Heart left ventricle (tissue), 16 donors: ENCODE measurements around the gene TALDO1. TPM values are rescaled to one million over a fixed set of nuclear protein-coding genes. Genes with fewer than 3 reads are reported as not detected.

ENCODE experiments used
- ATAC-seq, 4 donors: fragments of 200-7000 bp; cut with Tn5 transposase; one replicate each; pipeline ENCODE4 v1.9.1; 2020 to 2022; ENCODE audit warnings: moderate library complexity in 4 of 4, mild to moderate bottlenecking in 3 of 4, moderate number of reproducible peaks in 1 of 4
- DNase-seq, 5 donors: peaks; one replicate each; pipeline ENCODE4 v3.0.0-alpha.2; 2020
- H3K27ac ChIP-seq, 12 donors: fragments of 200-600 bp; sonication (generic) in 4 of 12; one replicate each; pipeline versions ENCODE4 v1.5.0 to v1.8.0; 2016 to 2022; ENCODE audit warnings: mild to moderate bottlenecking in 2 of 12
- H3K27me3 ChIP-seq, 9 donors: fragments of 200-600 bp; sonication (generic) in 2 of 9; one replicate each; pipeline versions ENCODE4 v1.5.1 to v1.8.0; 2016 to 2022; ENCODE audit warnings: mild to moderate bottlenecking in 3 of 9
- H3K36me3 ChIP-seq, 9 donors: fragments of 200-600 bp; sonication (generic) in 2 of 9; one replicate each; pipeline versions ENCODE4 v1.5.0 to v1.8.0; 2018 to 2022; ENCODE audit warnings: mild to moderate bottlenecking in 2 of 9
- H3K4me1 ChIP-seq, 12 donors: fragments of 200-600 bp; sonication (generic) in 4 of 12; one replicate each; pipeline versions ENCODE4 v1.5.0 to v1.8.0; 2016 to 2022; ENCODE audit warnings: mild to moderate bottlenecking in 3 of 12
- H3K4me3 ChIP-seq, 12 donors: fragments of 200-600 bp; sonication (generic) in 4 of 12; one replicate each; pipeline versions ENCODE4 v1.5.0 to v1.8.0; 2017 to 2022; ENCODE audit warnings: mild to moderate bottlenecking in 9 of 12, moderate library complexity in 4 of 12
- H3K9me3 ChIP-seq, 12 donors: fragments of 200-600 bp; sonication (generic) in 4 of 12; one replicate each; pipeline versions ENCODE4 v1.5.0 to v1.8.0; 2016 to 2022; ENCODE audit warnings: mild to moderate bottlenecking in 1 of 12
- POLR2A ChIP-seq, 2 donors: fragments of 450-650 bp; IDR thresholded peaks; one replicate each; pipeline ENCODE4 v1.6.1; 2017; ENCODE audit warnings: antibody characterized with exemption in 2 of 2, mild to moderate bottlenecking in 2 of 2, moderate library complexity in 2 of 2
- WGBS, 4 donors: extraction: QIAGEN DNeasy Blood & Tissue Kit in 2 of 4; methylation state at CpG; one replicate each; pipeline versions ENCODE4 v1.1.5 to v1.1.7; 2013 to 2018; 5-methylcytosine and 5-hydroxymethylcytosine counted together
- intact Hi-C, 10 donors: fragments of 100-400 bp; cut with DNase I; formaldehyde crosslinking; loops; one replicate each; pipeline versions ENCODE4 v1.11.1 to v1.14.2; 2022
- polyA plus RNA-seq, 2 donors: library from polyadenylated mRNA; stranded (reverse); fragments of 200-250 nt; gene quantifications; one replicate each; pipeline ENCODE4 v1.2.3, GENCODE V29; 2013
- total RNA-seq, 9 donors: library from RNA; depleted of rRNA in 2 of 9; stranded (reverse); fragments of >200 nt in 2 of 9; fragmentation: NEBNext Ultra II Directional in 3 of 9; extraction: Animal tissue kit (Norgen Biotek cat#: 25700) in 3 of 9; gene quantifications; one replicate each; pipeline versions ENCODE4 v1.1.0 to v1.2.4, GENCODE V29; 2016 to 2023
- TF ChIP-seq, protein P1 (sequence below), 12 donors: fragments of 200-600 bp; sonication (generic) in 4 of 12; IDR thresholded peaks; one replicate each; pipeline versions ENCODE4 v1.5.0 to v1.8.0; 2018 to 2022; ENCODE audit warnings: antibody characterized with exemption in 12 of 12, mild to moderate bottlenecking in 5 of 12
- donor health status: ischemic (EF 13 %, LVEDD 7.1; RV severe dilation, severe dysfunction).
- donor health status: healthy with polysubstance abuse.
- donor health status: DM: no; HTN: yes; CAD: no.
- donor health status: DM: no; HTN: no; CAD: no.
- donor health status: ischemic (EF 25% LVEDD 6.9; RV normal size, moderate dysfunction).
- donor health status: ischemic (EF 25% LVEDD 5.7; RV mildly dilated, moderate dysfunction).
- donor health status: healthy.
- donor health status: DM: yes; HTN: yes; CAD: no.
- donor health status: ischemic (EF 35%, LVEDD 5.7; RV mildly dilated, moderate dysfunction).
- donor health status: nonischemic (EF 11% LVEDD 7.7; RV severe dilation, severe dysfunction).
- donor health status: DM: yes; HTN: yes; CAD: no.
- donor health status: PGD.
- donor health status: ischemic (EF 29% LVEDD 5.4; RV normal size, mild dysfunction).
- donor health status: nonischemic (EF 23%, LVEDD 6.1; RV moderate dilation, normal function).

The TALDO1 gene
- total and polyA plus RNA-seq, 11 donors: 66.9 to 145 (median 105) TPM

DNA sequence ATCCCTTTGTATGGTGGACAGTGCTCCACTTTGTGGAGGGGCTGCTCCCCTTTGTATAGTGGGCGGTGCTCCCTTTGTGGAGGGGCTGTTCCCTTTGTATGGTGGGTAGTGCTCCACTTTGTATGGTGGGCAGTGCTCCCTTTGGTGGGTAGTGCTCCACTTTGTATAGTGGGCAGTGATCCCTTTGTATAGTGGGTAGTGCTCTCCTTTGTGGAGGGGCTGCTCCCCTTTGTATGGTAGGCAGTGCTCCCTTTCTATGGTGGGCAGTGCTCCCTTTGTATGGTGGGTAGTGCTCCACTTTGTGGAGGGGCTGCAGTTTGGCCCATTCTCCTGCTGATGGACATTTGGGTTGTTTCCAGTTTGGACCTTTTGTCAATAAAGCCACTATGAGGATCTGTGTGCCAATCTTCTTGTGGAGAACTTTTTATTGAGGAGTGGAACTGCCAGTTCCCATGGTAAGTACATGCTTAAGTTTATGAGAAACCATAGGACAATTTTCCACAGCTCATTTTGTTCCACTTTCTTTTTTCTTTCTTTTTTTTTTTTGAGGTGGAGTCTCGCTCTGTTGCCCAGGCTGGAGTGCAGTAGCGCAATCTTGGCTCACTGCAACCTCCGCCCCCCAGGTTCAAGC is 4.6 kb upstream of the TALDO1 start:
- no peaks in the 10 kb centered on the region for H3K9me3 ChIP-seq
- no peak for TF ChIP-seq POLR2A (IDR thresholded peaks at IDR 0.05)
- TF ChIP-seq, protein P1, sequence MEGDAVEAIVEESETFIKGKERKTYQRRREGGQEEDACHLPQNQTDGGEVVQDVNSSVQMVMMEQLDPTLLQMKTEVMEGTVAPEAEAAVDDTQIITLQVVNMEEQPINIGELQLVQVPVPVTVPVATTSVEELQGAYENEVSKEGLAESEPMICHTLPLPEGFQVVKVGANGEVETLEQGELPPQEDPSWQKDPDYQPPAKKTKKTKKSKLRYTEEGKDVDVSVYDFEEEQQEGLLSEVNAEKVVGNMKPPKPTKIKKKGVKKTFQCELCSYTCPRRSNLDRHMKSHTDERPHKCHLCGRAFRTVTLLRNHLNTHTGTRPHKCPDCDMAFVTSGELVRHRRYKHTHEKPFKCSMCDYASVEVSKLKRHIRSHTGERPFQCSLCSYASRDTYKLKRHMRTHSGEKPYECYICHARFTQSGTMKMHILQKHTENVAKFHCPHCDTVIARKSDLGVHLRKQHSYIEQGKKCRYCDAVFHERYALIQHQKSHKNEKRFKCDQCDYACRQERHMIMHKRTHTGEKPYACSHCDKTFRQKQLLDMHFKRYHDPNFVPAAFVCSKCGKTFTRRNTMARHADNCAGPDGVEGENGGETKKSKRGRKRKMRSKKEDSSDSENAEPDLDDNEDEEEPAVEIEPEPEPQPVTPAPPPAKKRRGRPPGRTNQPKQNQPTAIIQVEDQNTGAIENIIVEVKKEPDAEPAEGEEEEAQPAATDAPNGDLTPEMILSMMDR (IDR thresholded peaks at IDR 0.05): no peak
- WGBS, 4 donors: 95 to 99% (median 97%) methylated on average over 4 of the region's 4 CpGs
- ATAC-seq (no peak), DNase-seq (no peak)
- intact Hi-C loops: no loop called here
- H3K27me3 ChIP-seq: no peaks in the 10 kb centered on the region
- no peak overlapping the region for H3K27ac ChIP-seq
- no peaks in the 10 kb centered on the region for H3K36me3 ChIP-seq
- no peak overlapping the region for H3K4me3 ChIP-seq
- H3K4me1 ChIP-seq: peaks cover 0 to 15% (median 5%) of the 10 kb centered on the region in 12 donors

DNA sequence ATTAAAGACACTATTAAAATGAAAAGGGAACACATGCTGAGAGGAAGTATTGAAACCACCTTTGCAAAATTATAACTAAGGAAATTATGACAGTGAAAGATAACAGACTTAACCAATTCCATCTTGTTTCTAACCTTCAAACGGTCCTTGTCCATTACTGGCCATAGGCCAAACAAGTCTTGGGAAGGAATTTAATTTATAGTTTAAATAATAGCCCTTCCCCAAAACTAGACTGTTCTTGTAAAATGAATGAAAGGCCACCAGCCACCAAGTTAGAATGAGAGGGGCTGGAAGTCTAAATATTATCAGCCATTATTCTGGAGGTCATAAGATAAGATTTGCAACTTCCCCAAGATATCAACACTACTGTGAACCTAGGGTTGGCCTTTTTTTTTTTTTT is 1.8 kb upstream of the TALDO1 start:
- no peak for TF ChIP-seq POLR2A (IDR thresholded peaks at IDR 0.05)
- TF ChIP-seq, protein P1 (IDR thresholded peaks at IDR 0.05): no peak
- Histone ChIP-seq H3K27ac (no peak overlapping the region), H3K36me3 (no peaks in the 10 kb centered on the region), H3K4me1 (peaks cover 6 to 31% (median 16%) of the 10 kb centered on the region in 12 donors), H3K4me3 (no peak overlapping the region), H3K9me3 (no peaks in the 10 kb centered on the region), H3K27me3 (no peaks in the 10 kb centered on the region)
- ATAC-seq (no peak), DNase-seq (no peak)
- intact Hi-C loops: no loop called here
- WGBS, 4 donors: 37 to 45% (median 40%) methylated on average over 1 of the region's 1 CpG

DNA sequence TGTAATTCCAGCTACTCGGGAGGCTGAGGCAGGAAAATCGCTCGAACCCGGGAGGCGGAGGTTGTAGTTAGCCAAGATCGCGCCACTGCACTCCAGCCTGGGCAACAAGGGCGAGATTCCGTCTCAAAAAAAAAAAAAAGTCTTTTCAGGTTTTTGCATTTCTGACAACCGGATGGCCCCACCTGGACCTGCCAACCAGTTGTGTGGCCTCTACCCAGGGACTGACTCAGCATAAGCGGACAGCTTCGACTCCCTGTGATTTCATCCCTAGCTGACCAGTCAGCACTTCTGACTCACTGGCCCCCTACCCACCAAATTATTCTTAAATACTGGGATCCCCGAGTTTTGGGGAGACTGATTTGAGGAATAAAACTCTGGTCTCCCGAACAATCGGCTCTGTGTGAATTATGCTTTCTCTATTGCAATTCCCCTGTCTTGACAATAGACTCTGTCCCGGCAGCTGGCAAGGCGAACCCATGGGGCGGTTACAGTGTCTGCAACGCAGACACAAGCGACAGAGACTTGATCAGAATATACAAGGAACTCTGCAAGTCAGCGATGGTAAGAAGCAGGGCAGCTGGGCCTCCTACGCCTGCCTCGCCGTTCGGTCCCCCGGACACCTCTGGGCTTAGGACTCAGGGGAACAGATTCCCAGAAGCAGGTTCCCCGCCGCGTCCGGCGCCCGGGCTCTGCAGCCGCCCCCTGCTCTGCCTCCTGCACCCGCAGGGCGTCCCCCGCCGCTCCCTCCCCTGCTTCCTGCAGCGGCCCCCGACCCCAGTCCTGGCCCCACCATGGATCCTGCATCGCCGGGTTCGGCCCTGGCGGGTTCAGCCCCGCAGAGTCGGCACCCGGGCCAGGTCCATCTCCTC is 741 bp upstream of the TALDO1 start:
- WGBS, 4 donors: 26 to 42% (median 30%) methylated on average over 26 to 46 of the region's 46 CpGs
- no peak for DNase-seq
- peak; percentile 22 to 53 (median 31) for ATAC-seq
- peak overlapping the region; percentile 86 to 100 (median 96) for H3K4me3 ChIP-seq
- TF ChIP-seq, protein P1 (IDR thresholded peaks at IDR 0.05): no peak
- no peak for TF ChIP-seq POLR2A (IDR thresholded peaks at IDR 0.05)
- H3K27ac ChIP-seq: peak overlapping the region; percentile 14 to 92 (median 90)
- H3K4me1 ChIP-seq: peaks cover 6 to 31% (median 16%) of the 10 kb centered on the region in 12 donors
- intact Hi-C loops: no loop called here
- no peaks in the 10 kb centered on the region for H3K36me3 ChIP-seq
- H3K9me3 ChIP-seq: no peaks in the 10 kb centered on the region
- H3K27me3 ChIP-seq: no peaks in the 10 kb centered on the region

DNA sequence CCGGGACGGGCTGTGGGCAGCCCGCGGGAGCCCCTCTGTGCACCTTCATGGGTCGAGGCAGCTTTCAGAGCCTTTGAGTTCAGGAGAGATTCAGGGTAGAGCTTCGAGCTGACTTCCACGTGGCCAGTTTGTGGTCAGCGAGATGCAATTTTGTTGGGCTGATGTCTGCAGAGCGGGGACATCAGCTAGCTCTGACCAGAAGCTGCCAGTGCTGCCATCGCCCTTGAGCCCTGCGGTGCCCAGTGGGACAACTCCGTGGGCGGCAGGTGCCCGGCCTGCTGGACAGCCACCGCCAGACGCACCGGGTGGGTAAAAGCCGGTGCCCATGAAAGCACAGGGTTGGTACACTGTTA is 719 bp downstream of the TALDO1 start:
- DNase-seq: no peak
- TF ChIP-seq, protein P1 (IDR thresholded peaks at IDR 0.05): no peak
- no peak for TF ChIP-seq POLR2A (IDR thresholded peaks at IDR 0.05)
- peaks cover 6 to 31% (median 16%) of the 10 kb centered on the region in 12 donors for H3K4me1 ChIP-seq
- peak overlapping the region; percentile 86 to 100 (median 96) for H3K4me3 ChIP-seq
- ATAC-seq: peak in 2 of 4 donors; percentile 1 to 4
- 9 to 20% (median 12%) methylated on average over 10 to 18 of the region's 18 CpGs for WGBS, 4 donors
- H3K27me3 ChIP-seq: no peaks in the 10 kb centered on the region
- intact Hi-C loops: no loop called here
- peaks cover 0 to 12% (median 0%) of the 10 kb centered on the region in 9 donors for H3K36me3 ChIP-seq
- H3K27ac ChIP-seq: peak overlapping the region in 10 of 12 donors; percentile 78 to 92 (median 90)
- no peaks in the 10 kb centered on the region for H3K9me3 ChIP-seq
